SU-DHL-6 (cell line): ENCODE data around the gene HMCN2.
"Not testable (repeated sequence)": the region's sequence is repeated elsewhere in the genome, so short reads cannot be mapped to it uniquely, and the experiment has no call there.

Experiments used
- H2AFZ ChIP-seq: fragments of 200-600 bp; sonication (generic); 2 replicates; pipeline ENCODE4 v1.6.1; 2014; ENCODE audit warnings: low read depth, mild to moderate bottlenecking, moderate library complexity, mixed read lengths, antibody characterized with exemption, low read length; ENCODE audit not compliant: severe bottlenecking
- H3F3A ChIP-seq: fragments of 200-600 bp; shearing (Covaris generic); 2 replicates; pipeline ENCODE4 v1.6.0; 2016; ENCODE audit warnings: antibody characterized with exemption, mild to moderate bottlenecking; ENCODE audit not compliant: insufficient read depth
- H3K27ac ChIP-seq: fragments of 200-600 bp; sonication (generic); 2 replicates; pipeline ENCODE4 v1.5.1; 2016; ENCODE audit warnings: low read depth, mild to moderate bottlenecking, low read length, moderate library complexity, mixed read lengths
- H3K27me3 ChIP-seq: fragments of 200-600 bp; sonication (generic), shearing (Covaris generic); 2 replicates; pipeline ENCODE4 v1.6.0; 2014; ENCODE audit warnings: mild to moderate bottlenecking, low read length
- H3K36me3 ChIP-seq: fragments of 200-600 bp; sonication (generic); 2 replicates; pipeline ENCODE4 v1.6.1; 2014; ENCODE audit warnings: mild to moderate bottlenecking, low read length, mixed read lengths
- H3K4me2 ChIP-seq: fragments of 300-600, 200-600 bp; shearing (Covaris generic), sonication (generic); 2 replicates; pipeline ENCODE4 v1.6.0; 2014; ENCODE audit warnings: low read length, low read depth, mild to moderate bottlenecking; ENCODE audit not compliant: poor library complexity, severe bottlenecking
- H3K4me3 ChIP-seq: fragments of 200-600 bp; sonication (generic); 2 replicates; pipeline ENCODE4 v1.5.1; 2014; ENCODE audit warnings: antibody characterized with exemption, low read length, mild to moderate bottlenecking, mixed read lengths; ENCODE audit not compliant: insufficient read depth, poor library complexity, severe bottlenecking
- H3K79me2 ChIP-seq: fragments of 200-600 bp; sonication (generic); 2 replicates; pipeline ENCODE4 v1.6.1; 2014; ENCODE audit warnings: mild to moderate bottlenecking, low read length, moderate library complexity; ENCODE audit not compliant: insufficient read depth
- H3K9ac ChIP-seq: fragments of 200-600 bp; sonication (generic); 2 replicates; pipeline ENCODE4 v1.7.0; 2014; ENCODE audit warnings: mild to moderate bottlenecking, low read length
- H3K9me2 ChIP-seq: fragments of 200-600 bp; sonication (generic); replicated peaks from 2 replicates; pipeline ENCODE4 v1.6.1; 2014; ENCODE audit warnings: low read length; ENCODE audit not compliant: insufficient read depth
- H3K9me3 ChIP-seq: fragments of 200-600 bp; sonication (generic); 2 replicates; pipeline ENCODE4 v1.6.1; 2014; ENCODE audit warnings: low read length, mixed read lengths; ENCODE audit not compliant: insufficient read depth
- H4K20me1 ChIP-seq: fragments of 200-600 bp; sonication (generic); 2 replicates; pipeline ENCODE4 v1.6.1; 2014; ENCODE audit warnings: low read depth, mild to moderate bottlenecking, antibody characterized with exemption, low read length, moderate library complexity, mixed read lengths
- CTCF ChIP-seq: fragments of 200-600 bp; sonication (generic); IDR thresholded peaks from one replicate; pipeline ENCODE4 v1.5.1; 2017; ENCODE audit warnings: antibody characterized with exemption, mild to moderate bottlenecking, low read length, moderate library complexity; ENCODE audit not compliant: insufficient read depth, poor library complexity, severe bottlenecking
- EZH2phosphoT487 ChIP-seq: fragments of 200-600 bp; sonication (generic), shearing (Covaris generic); conservative IDR thresholded peaks from 2 replicates; pipeline ENCODE4 v1.6.1; 2018; ENCODE audit warnings: mild to moderate bottlenecking, antibody characterized with exemption, low read length, moderate library complexity, mixed read lengths

HMCN2 gene

GRCh38 chr9:130400870-130401269 is 135.3 kb downstream of the HMCN2 start:
- H3K27ac ChIP-seq: no peak overlapping the region
- H3F3A ChIP-seq: no peaks in the 10 kb centered on the region
- no peaks in the 10 kb centered on the region for H3K27me3 ChIP-seq
- H2AFZ ChIP-seq: no peak overlapping the region
- no peak overlapping the region for H3K4me2 ChIP-seq
- no peak overlapping the region for H3K4me3 ChIP-seq
- no peak overlapping the region for H3K9ac ChIP-seq
- H3K9me2 ChIP-seq: no peaks in the 10 kb centered on the region
- no peaks in the 10 kb centered on the region for H3K9me3 ChIP-seq
- H4K20me1 ChIP-seq: no peaks in the 10 kb centered on the region
- H3K36me3 ChIP-seq: no peaks in the 10 kb centered on the region
- TF ChIP-seq EZH2phosphoT487: no peak
- no peak for TF ChIP-seq CTCF
- no peaks in the 10 kb centered on the region for H3K79me2 ChIP-seq

- not testable (repeated sequence) for H3K4me2 ChIP-seq, H4K20me1 ChIP-seq, H3K4me3 ChIP-seq, H3K79me2 ChIP-seq, H3K9me2 ChIP-seq, H3K36me3 ChIP-seq, H3F3A ChIP-seq, H3K27ac ChIP-seq, H2AFZ ChIP-seq, H3K9me3 ChIP-seq, H3K9ac ChIP-seq, H3K27me3 ChIP-seq
Measured at GRCh38 chr9:130401742-130402141, 136.2 kb downstream of the HMCN2 start.

GRCh38 chr9:130402243-130402642 is 136.7 kb downstream of the HMCN2 start:
- no peaks in the 10 kb centered on the region for H3K9me2 ChIP-seq
- H3K79me2 ChIP-seq: no peaks in the 10 kb centered on the region
- H3K9me3 ChIP-seq: no peaks in the 10 kb centered on the region
- no peak overlapping the region for H3K27ac ChIP-seq
- no peaks in the 10 kb centered on the region for H4K20me1 ChIP-seq
- H3K9ac ChIP-seq: no peak overlapping the region
- H2AFZ ChIP-seq: no peak overlapping the region
- no peak overlapping the region for H3K4me3 ChIP-seq
- no peaks in the 10 kb centered on the region for H3F3A ChIP-seq
- H3K4me2 ChIP-seq: no peak overlapping the region
- H3K36me3 ChIP-seq: no peaks in the 10 kb centered on the region
- no peaks in the 10 kb centered on the region for H3K27me3 ChIP-seq
- no peak for TF ChIP-seq CTCF
- no peak for TF ChIP-seq EZH2phosphoT487

- no peak for TF ChIP-seq CTCF
- no peak for TF ChIP-seq EZH2phosphoT487
- Histone ChIP-seq H3K4me3 (no peak overlapping the region), H3K36me3 (no peaks in the 10 kb centered on the region), H3F3A (no peaks in the 10 kb centered on the region), H3K27me3 (no peaks in the 10 kb centered on the region), H3K79me2 (no peaks in the 10 kb centered on the region), H3K27ac (no peak overlapping the region), H4K20me1 (no peaks in the 10 kb centered on the region), H3K9me2 (no peaks in the 10 kb centered on the region), H2AFZ (no peak overlapping the region), H3K9me3 (no peaks in the 10 kb centered on the region), H3K4me2 (no peak overlapping the region), H3K9ac (no peak overlapping the region)
Measured at GRCh38 chr9:130402645-130403440, 137.3 kb downstream of the HMCN2 start.
